H1 (cell line): ENCODE data around the gene ALPI. TPM values are rescaled to one million over a fixed set of nuclear protein-coding genes. Genes with fewer than 3 reads are reported as not detected.

Experiments used
- CTCF ChIA-PET: fragments of 300-600 bp; sonication (Branson Sonifier 250); formaldehyde crosslinking; loops from one replicate; lab custom pipeline; 2021; ENCODE audit not compliant: partially characterized antibody; lab: Charles Lee
- POLR2A ChIA-PET: fragments of 300-600 bp; sonication (Branson Sonifier 250); formaldehyde crosslinking; loops from one replicate; lab custom pipeline; 2021; ENCODE audit warnings: inconsistent platforms; ENCODE audit not compliant: partially characterized antibody; lab: Charles Lee
- DNase-seq, 2 experiments: peaks; one replicate each; pipeline versions ENCODE4 v3.0.0 to v3.0.0-alpha.2; 2010 to 2022; ENCODE audit warnings: low spot score in 2 of 2, low read depth in 1 of 2, mixed read lengths in 1 of 2
- FAIRE-seq: peaks from 2 replicates; lab custom pipeline; 2011; peaks lifted over from hg19 to GRCh38; lab: Jason Lieb, UNC
- H2AFZ ChIP-seq: 2 replicates; pipeline ENCODE4 v1.8.1; 2012; ENCODE audit warnings: low read length, inconsistent platforms
- H2AK5ac ChIP-seq: 2 replicates; pipeline ENCODE4 v1.6.1; 2013; ENCODE audit warnings: low read depth, low read length
- H2BK120ac ChIP-seq: replicated peaks from 2 replicates; pipeline ENCODE3; 2013; ENCODE audit warnings: low read depth, low read length, inconsistent platforms
- H2BK12ac ChIP-seq: 2 replicates; pipeline ENCODE4 v1.6.1; 2013; ENCODE audit warnings: low read depth, low read length
- H2BK15ac ChIP-seq: 2 replicates; pipeline ENCODE4 v1.6.1; 2013; ENCODE audit warnings: low read length
- H2BK20ac ChIP-seq: 2 replicates; pipeline ENCODE4 v1.6.1; 2013; ENCODE audit warnings: low read length
- H2BK5ac ChIP-seq: 2 replicates; pipeline ENCODE4 v1.6.1; 2013; ENCODE audit warnings: low read depth, low read length
- H3K14ac ChIP-seq: 2 replicates; pipeline ENCODE4 v1.6.1; 2013; ENCODE audit warnings: inconsistent platforms; ENCODE audit not compliant: insufficient read length
- H3K18ac ChIP-seq: 2 replicates; pipeline ENCODE4 v1.6.1; 2013; ENCODE audit warnings: low read length; ENCODE audit errors: extremely low read depth
- H3K23ac ChIP-seq: 2 replicates; pipeline ENCODE4 v1.6.1; 2013; ENCODE audit warnings: inconsistent platforms; ENCODE audit not compliant: insufficient read length
- H3K23me2 ChIP-seq: 2 replicates; pipeline ENCODE4 v1.6.1; 2013; ENCODE audit warnings: low read depth, low read length
- H3K27ac ChIP-seq: 2 replicates; pipeline ENCODE4 v1.6.1; 2011; ENCODE audit warnings: low read depth, low read length, inconsistent platforms
- H3K27me3 ChIP-seq, 4 experiments: replicated peaks in 1 of 4; 1 replicate in 1 of 4; 2 replicates in 3 of 4; pipeline versions ENCODE4 v1.6.1 to v1.8.1; 2011 to 2013; ENCODE audit warnings: low read length in 3 of 4, mild to moderate bottlenecking in 3 of 4, inconsistent platforms in 2 of 4, mixed read lengths in 2 of 4, moderate library complexity in 1 of 4; ENCODE audit not compliant: control insufficient read depth in 3 of 4, insufficient read depth in 3 of 4; ENCODE audit errors: extremely low read depth in 1 of 4
- H3K36me3 ChIP-seq, 4 experiments: 2 replicates each; pipeline versions ENCODE4 v1.6.1 to v1.8.1; 2011 to 2013; ENCODE audit warnings: mild to moderate bottlenecking in 4 of 4, low read length in 3 of 4, moderate library complexity in 2 of 4, control low read depth in 1 of 4, inconsistent platforms in 1 of 4; ENCODE audit not compliant: insufficient read depth in 4 of 4, control insufficient read depth in 2 of 4
- H3K4ac ChIP-seq: replicated peaks from 2 replicates; pipeline ENCODE3; 2013; ENCODE audit warnings: low read length, low read depth, mixed read lengths, inconsistent platforms; ENCODE audit not compliant: insufficient read length
- H3K4me1 ChIP-seq, 4 experiments: replicated peaks in 1 of 4; 1 replicate in 1 of 4; 2 replicates in 3 of 4; pipeline versions ENCODE4 v1.6.1 to v1.8.1; 2011 to 2013; ENCODE audit warnings: low read length in 3 of 4, inconsistent platforms in 2 of 4, mixed read lengths in 1 of 4; ENCODE audit not compliant: insufficient read depth in 4 of 4, control insufficient read depth in 3 of 4
- H3K4me2 ChIP-seq, 2 experiments: 2 replicates each; pipeline versions ENCODE4 v1.6.1 to v1.8.1; 2011 to 2013; ENCODE audit warnings: low read depth in 2 of 2, low read length in 2 of 2, control low read depth in 1 of 2, inconsistent platforms in 1 of 2, mild to moderate bottlenecking in 1 of 2; ENCODE audit not compliant: insufficient read depth in 1 of 2
- H3K4me3 ChIP-seq, 4 experiments: fragments of 200-600, 300-600 bp in 1 of 4; sonication (generic), shearing (Covaris generic), sonication (Bioruptor Twin) in 1 of 4; 2 replicates each; pipeline versions ENCODE4 v1.5.1 to v1.8.1; 2011 to 2016; ENCODE audit warnings: low read length in 4 of 4, low read depth in 3 of 4, control low read depth in 2 of 4, inconsistent platforms in 2 of 4, mild to moderate bottlenecking in 2 of 4, mixed read lengths in 1 of 4, moderate library complexity in 1 of 4; ENCODE audit not compliant: insufficient read depth in 2 of 4; ENCODE audit errors: extremely low read depth in 1 of 4
- H3K56ac ChIP-seq: replicated peaks from 2 replicates; pipeline ENCODE3; 2013; ENCODE audit warnings: low read depth, mild to moderate bottlenecking, mixed read lengths, low read length, inconsistent platforms; ENCODE audit not compliant: insufficient read length
- H3K79me1 ChIP-seq: 2 replicates; pipeline ENCODE4 v1.6.1; 2013; ENCODE audit warnings: low read depth, low read length, control low read depth
- H3K79me2 ChIP-seq, 2 experiments: 2 replicates each; pipeline versions ENCODE4 v1.6.1 to v1.8.1; 2012 to 2013; ENCODE audit warnings: low read length in 2 of 2, mild to moderate bottlenecking in 2 of 2, inconsistent platforms in 1 of 2; ENCODE audit not compliant: insufficient read depth in 2 of 2, control insufficient read depth in 1 of 2
- H3K9ac ChIP-seq, 4 experiments: replicated peaks in 1 of 4; 1 replicate in 1 of 4; 2 replicates in 3 of 4; pipeline versions ENCODE4 v1.6.1 to v1.8.1; 2011 to 2013; ENCODE audit warnings: low read depth in 3 of 4, low read length in 3 of 4, control low read depth in 2 of 4, mild to moderate bottlenecking in 2 of 4, moderate library complexity in 2 of 4, inconsistent platforms in 1 of 4; ENCODE audit errors: extremely low read depth in 1 of 4
- H3K9me3 ChIP-seq, 2 experiments: 2 replicates each; pipeline versions ENCODE4 v1.6.1 to v1.8.1; 2012 to 2013; ENCODE audit warnings: mild to moderate bottlenecking in 2 of 2, moderate library complexity in 2 of 2, control low read depth in 1 of 2, inconsistent platforms in 1 of 2, low read depth in 1 of 2, low read length in 1 of 2, mixed read lengths in 1 of 2; ENCODE audit not compliant: insufficient read depth in 2 of 2
- H4K20me1 ChIP-seq, 2 experiments: replicated peaks in 1 of 2; 2 replicates each; pipeline versions ENCODE3 to v1.8.1; 2011 to 2013; ENCODE audit warnings: inconsistent platforms in 2 of 2, low read length in 2 of 2, mild to moderate bottlenecking in 1 of 2; ENCODE audit not compliant: insufficient read depth in 2 of 2, control insufficient read depth in 1 of 2
- H4K5ac ChIP-seq: 2 replicates; pipeline ENCODE4 v1.6.1; 2013; ENCODE audit warnings: low read length, low read depth, mixed read lengths, inconsistent platforms; ENCODE audit not compliant: insufficient read length
- H4K8ac ChIP-seq: 2 replicates; pipeline ENCODE4 v1.8.0; 2013; ENCODE audit warnings: mild to moderate bottlenecking, moderate library complexity, low read length, inconsistent platforms; ENCODE audit not compliant: insufficient read depth; ENCODE audit errors: extremely low read depth
- H4K91ac ChIP-seq: replicated peaks from 2 replicates; pipeline ENCODE3; 2013; ENCODE audit warnings: low read length, mixed read lengths, inconsistent platforms; ENCODE audit not compliant: insufficient read length
- CBX5 ChIP-seq: fragments of 300-800, 300-1000 bp; sonication (generic); IDR thresholded peaks from 2 replicates; pipeline ENCODE4 v1.7.1; 2016; ENCODE audit warnings: antibody characterized with exemption, low read length, low read depth
- KDM5A ChIP-seq: fragments of 200-600 bp; IDR thresholded peaks from 2 replicates; pipeline ENCODE4 v1.7.1; 2012; ENCODE audit warnings: mild to moderate bottlenecking, low read length, inconsistent platforms, mixed read lengths
- SIN3A ChIP-seq, 2 experiments: IDR thresholded peaks in 1 of 2; conservative IDR thresholded peaks in 1 of 2; 2 replicates each; pipeline ENCODE4 v1.6.1; 2011 to 2012; ENCODE audit warnings: low read length in 2 of 2, improper control_type of control experiment in 1 of 2, low read depth in 1 of 2, mild to moderate bottlenecking in 1 of 2
- SP1 ChIP-seq: IDR thresholded peaks from 2 replicates; pipeline ENCODE4 v1.6.1; 2011; ENCODE audit warnings: low read depth, low read length
- SUZ12 ChIP-seq: fragments of 200-600 bp; sonication (generic); IDR thresholded peaks from 2 replicates; pipeline ENCODE4 v1.6.1; 2012; ENCODE audit warnings: mild to moderate bottlenecking, inconsistent platforms, low read length, moderate library complexity, mixed read lengths
- TAF1 ChIP-seq: IDR thresholded peaks from 2 replicates; pipeline ENCODE4 v1.6.1; 2011; ENCODE audit warnings: mild to moderate bottlenecking, low read depth, low read length
- WGBS, 2 experiments: shearing (Covaris generic) in 1 of 2; methylation state at CpG; one replicate each; pipeline versions ENCODE4 v1.1.6 to v1.1.7; 2013 to 2015; ENCODE audit warnings: low lambda C conversion rate in 2 of 2, mixed read lengths in 2 of 2, inconsistent platforms in 1 of 2, low coverage in 1 of 2, missing lambda C conversion rate in 1 of 2; ENCODE audit not compliant: insufficient replicate concordance in 2 of 2, insufficient coverage in 1 of 2, insufficient read length in 1 of 2; ENCODE audit errors: extremely low coverage in 1 of 2, missing lambda C conversion rate in 1 of 2; 5-methylcytosine and 5-hydroxymethylcytosine counted together
- polyA plus RNA-seq, 7 experiments: library from polyadenylated mRNA; depleted of rRNA in 3 of 7; stranded (reverse) in 5 of 7; unstranded in 2 of 7; fragments of >200 nt in 5 of 7; fragments of 200-250 nt in 2 of 7; gene quantifications; 1 replicate in 5 of 7; 2 replicates in 1 of 7; 4 replicates in 1 of 7; pipeline versions ENCODE4 v1.2.1 to v1.2.3, GENCODE V29; 2011 to 2013; ENCODE audit warnings: missing spikeins in 2 of 7, mixed read lengths in 2 of 7
- total RNA-seq: library from RNA; stranded (reverse); fragmentation: NEBNext Ultra II Directional; extraction: Animal tissue kit (Norgen Biotek cat#: 25700); gene quantifications from 2 replicates; pipeline ENCODE4 v1.2.1, GENCODE V29; 2021

ALPI gene
- total and polyA plus RNA-seq, 2 of the 8 experiments (the other 6 are each of a cell fraction or from before 2014, with no cell fraction given) = not detected

GRCh38 chr2:232502911-232503808 is 47.2 kb downstream of the ALPI start:
- no peaks in the 10 kb centered on the region for H3K79me1 ChIP-seq
- H2AFZ ChIP-seq = no peak overlapping the region
- no peak overlapping the region for H4K8ac ChIP-seq
- no peaks in the 10 kb centered on the region for H3K79me2 ChIP-seq
- DNase-seq (peak in 1 of 2 experiments; percentile 84), FAIRE-seq (no peak)
- H2BK120ac ChIP-seq = no peak overlapping the region
- no peak overlapping the region; the same call in 1 of the 2 replicates for H2BK15ac ChIP-seq
- peak overlapping the region; percentile 39 to 84 (median 56) for H3K4me3 ChIP-seq
- H3K9me3 ChIP-seq = no peaks in the 10 kb centered on the region
- no peak overlapping the region for H3K9ac ChIP-seq
- H3K18ac ChIP-seq = no peak overlapping the region; the same call in 1 of the 2 replicates
- peak overlapping the region; percentile 93; the same call in 1 of the 2 replicates for H2BK12ac ChIP-seq
- H4K20me1 ChIP-seq = peaks cover 0 to 2% of the 10 kb centered on the region in 2 experiments
- H3K4ac ChIP-seq = no peak overlapping the region
- no peak overlapping the region for H3K23ac ChIP-seq
- no peak overlapping the region for H2BK20ac ChIP-seq
- peak overlapping the region; percentile 100 for H3K4me2 ChIP-seq
- no peak overlapping the region for H3K56ac ChIP-seq
- peaks cover 15 to 48% (median 43%) of the 10 kb centered on the region in 4 experiments for H3K27me3 ChIP-seq
- H3K14ac ChIP-seq = no peak overlapping the region
- no peak overlapping the region for H2AK5ac ChIP-seq
- H4K5ac ChIP-seq = no peak overlapping the region
- H2BK5ac ChIP-seq = peak overlapping the region; percentile 71
- no peaks in the 10 kb centered on the region for H3K36me3 ChIP-seq
- WGBS, 2 experiments = 4% methylated on average over 33 of the region's 75 CpGs; no CpG with 5 or more reads in 1 of the 2 experiments
- H3K27ac ChIP-seq = no peak overlapping the region
- CTCF ChIA-PET = interaction anchor here (0.6 to 10.8 kb wide), 3 partner anchors 14 to 102 kb away, joined by 3 to 176 read pairs (median 4); partner anchors contain the start of genes CHRND and PRSS56
- H3K23me2 ChIP-seq = peaks cover 12% of the 10 kb centered on the region
- no peak overlapping the region for H4K91ac ChIP-seq
- H3K4me1 ChIP-seq = peaks cover 0 to 27% (median 17%) of the 10 kb centered on the region in 4 experiments; a peak in 6 of 7 replicates
- POLR2A ChIA-PET = interaction anchor here (1.1 to 1.2 kb wide), 2 partner anchors 14 to 21 kb away, joined by 3 to 5 read pairs; no protein-coding TSS in a partner anchor
- no peak for TF ChIP-seq SUZ12
- no peak for TF ChIP-seq SP1
- TF ChIP-seq SIN3A (conservative IDR thresholded peaks at IDR 0.05 in 1 of 2, IDR thresholded peaks at IDR 0.05 in 1 of 2; ENCODE audit: low read depth in 1 of 2, low read length in 2 of 2) = 0 out of 4 replicates have a peak, but pooled peaks of 1 of the 2 experiments have one; percentile 20
- TF ChIP-seq KDM5A = no peak
- no peak for TF ChIP-seq TAF1
- no peak for TF ChIP-seq CBX5
